Left lung (tissue), 10 donors: Measurements from ENCODE around the gene CFI. TPM values are rescaled to one million over a fixed set of nuclear protein-coding genes. Genes with fewer than 3 reads are reported as not detected.

Experiments used
- ATAC-seq: fragments of 200-7000 bp; cut with Tn5 transposase; one replicate; pipeline ENCODE4 v1.9.1; 2020; ENCODE audit warnings: moderate library complexity
- DNase-seq, 4 donors: peaks; one replicate each; pipeline ENCODE4 v3.0.0-alpha.2; 2013 to 2020
- H3K27ac ChIP-seq, 2 donors: fragments of 200-600 bp; sonication (generic) in 1 of 2; one replicate each; pipeline versions ENCODE4 v1.5.0 to v1.8.0; 2020 to 2021
- H3K27me3 ChIP-seq, 2 donors: fragments of 200-600 bp; sonication (generic) in 1 of 2; one replicate each; pipeline versions ENCODE4 v1.5.0 to v1.8.0; 2020 to 2021
- H3K36me3 ChIP-seq, 2 donors: fragments of 200-600 bp; sonication (generic) in 1 of 2; one replicate each; pipeline versions ENCODE4 v1.5.0 to v1.8.0; 2020 to 2021
- H3K4me1 ChIP-seq, 2 donors: fragments of 200-600 bp; one replicate each; pipeline ENCODE4 v1.8.0; 2021
- H3K4me3 ChIP-seq, 2 donors: fragments of 200-600 bp; sonication (generic) in 1 of 2; one replicate each; pipeline versions ENCODE4 v1.5.0 to v1.8.0; 2020 to 2021; ENCODE audit warnings: mild to moderate bottlenecking in 1 of 2
- H3K9me3 ChIP-seq, 2 donors: fragments of 200-600 bp; sonication (generic) in 1 of 2; one replicate each; pipeline versions ENCODE4 v1.5.0 to v1.8.0; 2020 to 2021
- CTCF ChIP-seq, 2 donors: fragments of 200-600 bp; sonication (generic) in 1 of 2; IDR thresholded peaks; one replicate each; pipeline versions ENCODE4 v1.5.0 to v1.8.0; 2021; ENCODE audit warnings: antibody characterized with exemption in 2 of 2
- intact Hi-C, 2 donors: fragments of 100-400 bp; cut with DNase I; formaldehyde crosslinking; loops; one replicate each; pipeline versions ENCODE4 v1.11.2 to v1.14.2; 2022
- polyA plus RNA-seq, 6 donors: library from polyadenylated mRNA; unstranded; fragments of 120-200 nt; gene quantifications; one replicate each; pipeline ENCODE4 v1.2.1, GENCODE V29; 2013; ENCODE audit not compliant: insufficient read length in 6 of 6
- total RNA-seq, 2 donors: library from RNA; stranded (reverse); fragmentation: NEBNext Ultra II Directional; extraction: Animal tissue kit (Norgen Biotek cat#: 25700); gene quantifications; one replicate each; pipeline ENCODE4 v1.2.1, GENCODE V29; 2021
- donor health status: DM: no; HTN: yes; CAD: no.
- donor health status: DM: no; HTN: no; CAD: no.

Gene CFI
- total and polyA plus RNA-seq, 8 donors: 66.8 to 115 (median 93.8) TPM

- intact Hi-C loops: no loop called here
- Histone ChIP-seq H3K4me3 (no peak overlapping the region), H3K27ac (peak overlapping the region; percentile 6 to 27), H3K4me1 (no peaks in the 10 kb centered on the region), H3K9me3 (no peaks in the 10 kb centered on the region), H3K36me3 (no peaks in the 10 kb centered on the region), H3K27me3 (no peaks in the 10 kb centered on the region)
- DNase-seq (no peak), ATAC-seq (peak; percentile 50)
- no peak for TF ChIP-seq CTCF (IDR thresholded peaks at IDR 0.05)
Observed at GRCh38 chr4:109735566-109736365, 66.0 kb downstream of the CFI start.

- Histone ChIP-seq H3K27me3 (no peaks in the 10 kb centered on the region), H3K36me3 (no peaks in the 10 kb centered on the region), H3K4me3 (no peak overlapping the region), H3K9me3 (no peaks in the 10 kb centered on the region), H3K4me1 (peaks cover 0 to 7% of the 10 kb centered on the region in 2 donors), H3K27ac (no peak overlapping the region)
- DNase-seq: no peak
- TF ChIP-seq CTCF (IDR thresholded peaks at IDR 0.05): no peak
- intact Hi-C loops: no loop called here
- ATAC-seq: no peak
Observed at GRCh38 chr4:109733728-109734127, 68.1 kb downstream of the CFI start.

- DNase-seq: no peak
- H3K36me3 ChIP-seq: no peaks in the 10 kb centered on the region
- no peaks in the 10 kb centered on the region for H3K27me3 ChIP-seq
- H3K4me3 ChIP-seq: peak overlapping the region; percentile 82 to 90
- peaks cover 0 to 18% of the 10 kb centered on the region in 2 donors for H3K4me1 ChIP-seq
- H3K27ac ChIP-seq: peak overlapping the region; percentile 72 to 77
- TF ChIP-seq CTCF (IDR thresholded peaks at IDR 0.05): no peak
- no peaks in the 10 kb centered on the region for H3K9me3 ChIP-seq
- no peak for ATAC-seq
- intact Hi-C loops: no loop called here
Observed at GRCh38 chr4:109730619-109731545, 70.9 kb downstream of the CFI start.

GRCh38 chr4:109729718-109730618, 71.8 kb downstream of the CFI start, which contains the start of gene PLA2G12A:
TSS of gene PLA2G12A (minus strand) at chr4:109730070. CDS start at chr4:109729809, 261 bp downstream.
- peak; percentile 95 for ATAC-seq
- Histone ChIP-seq H3K4me1 (peaks cover 0 to 18% of the 10 kb centered on the region in 2 donors), H3K36me3 (no peaks in the 10 kb centered on the region), H3K27ac (peak within 1 kb of the TSS; percentile 72 to 87), H3K4me3 (peak within 1 kb of the TSS; percentile 82 to 90), H3K9me3 (no peaks in the 10 kb centered on the region), H3K27me3 (no peaks in the 10 kb centered on the region)
- TF ChIP-seq CTCF (IDR thresholded peaks at IDR 0.05): no peak
- DNase-seq: peak; percentile 79 to 93 (median 86)
- intact Hi-C loops: no loop called here
